ENCODE measurements around the gene LDB2. TPM values are rescaled to one million over a fixed set of nuclear protein-coding genes. Genes with fewer than 3 reads are reported as not detected.
"Not testable (repeated sequence)": the region's sequence is repeated elsewhere in the genome, so short reads cannot be mapped to it uniquely, and the experiment has no call there.

LDB2 gene
- total RNA-seq, 1 donor, result 18.8 TPM

DNA sequence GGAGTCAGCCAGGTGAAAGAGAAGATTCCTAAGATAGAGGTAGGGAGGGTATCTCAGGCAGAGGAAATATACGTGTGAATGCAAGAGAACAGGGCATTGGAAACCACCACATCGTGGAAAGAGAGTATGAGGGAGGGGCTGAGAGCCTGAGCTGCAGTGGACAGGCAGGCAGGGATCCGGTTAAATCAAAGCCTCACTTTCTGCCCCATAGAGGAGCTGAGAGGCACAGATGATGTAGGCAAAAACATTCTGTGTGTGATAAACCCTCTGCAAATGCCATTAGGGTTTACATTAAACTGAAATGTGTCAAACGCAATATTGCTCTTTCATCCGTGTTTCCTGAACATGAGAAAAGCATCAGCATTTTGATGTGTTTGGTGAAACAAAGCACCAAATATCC, 374.0 kb downstream of the LDB2 start:
- Histone ChIP-seq H3K27ac (ENCODE audit: low read depth, low read length) (no peak overlapping the region), H3K4me1 (ENCODE audit: insufficient read depth, low read length) (no peaks in the 10 kb centered on the region), H3K27me3 (ENCODE audit: insufficient read depth, low read length) (no peaks in the 10 kb centered on the region), H2AFZ (ENCODE audit: low read length) (no peak overlapping the region), H3K4me2 (ENCODE audit: insufficient read depth, low read length) (no peak overlapping the region), H3K79me2 (ENCODE audit: insufficient read depth, low read length) (no peaks in the 10 kb centered on the region), H3K4me3 (ENCODE audit: insufficient read depth, low read length) (no peak overlapping the region), H3K36me3 (ENCODE audit: insufficient read depth, low read length) (no peaks in the 10 kb centered on the region), H4K20me1 (ENCODE audit: insufficient read depth, low read length) (no peaks in the 10 kb centered on the region), H3K9me3 (ENCODE audit: low read depth, low read length) (no peaks in the 10 kb centered on the region)
- no peak for DNase-seq (ENCODE audit: insufficient read length, low spot score, missing footprints)
- no peak for TF ChIP-seq CTCF (IDR thresholded peaks at IDR 0.05; ENCODE audit: extremely low read depth, low read depth, low read length)

GRCh38 chr4:16523526-16523925, 374.9 kb downstream of the LDB2 start:
- H3K4me2 ChIP-seq (ENCODE audit: insufficient read depth, low read length); H3K4me1 ChIP-seq (ENCODE audit: insufficient read depth, low read length); H2AFZ ChIP-seq (ENCODE audit: low read length); H3K36me3 ChIP-seq (ENCODE audit: insufficient read depth, low read length); H3K79me2 ChIP-seq (ENCODE audit: insufficient read depth, low read length); DNase-seq (ENCODE audit: insufficient read length, low spot score, missing footprints); H3K9me3 ChIP-seq (ENCODE audit: low read depth, low read length); H3K4me3 ChIP-seq (ENCODE audit: insufficient read depth, low read length); H3K27ac ChIP-seq (ENCODE audit: low read depth, low read length); H3K27me3 ChIP-seq (ENCODE audit: insufficient read depth, low read length); H4K20me1 ChIP-seq (ENCODE audit: insufficient read depth, low read length): not testable (repeated sequence)

DNA sequence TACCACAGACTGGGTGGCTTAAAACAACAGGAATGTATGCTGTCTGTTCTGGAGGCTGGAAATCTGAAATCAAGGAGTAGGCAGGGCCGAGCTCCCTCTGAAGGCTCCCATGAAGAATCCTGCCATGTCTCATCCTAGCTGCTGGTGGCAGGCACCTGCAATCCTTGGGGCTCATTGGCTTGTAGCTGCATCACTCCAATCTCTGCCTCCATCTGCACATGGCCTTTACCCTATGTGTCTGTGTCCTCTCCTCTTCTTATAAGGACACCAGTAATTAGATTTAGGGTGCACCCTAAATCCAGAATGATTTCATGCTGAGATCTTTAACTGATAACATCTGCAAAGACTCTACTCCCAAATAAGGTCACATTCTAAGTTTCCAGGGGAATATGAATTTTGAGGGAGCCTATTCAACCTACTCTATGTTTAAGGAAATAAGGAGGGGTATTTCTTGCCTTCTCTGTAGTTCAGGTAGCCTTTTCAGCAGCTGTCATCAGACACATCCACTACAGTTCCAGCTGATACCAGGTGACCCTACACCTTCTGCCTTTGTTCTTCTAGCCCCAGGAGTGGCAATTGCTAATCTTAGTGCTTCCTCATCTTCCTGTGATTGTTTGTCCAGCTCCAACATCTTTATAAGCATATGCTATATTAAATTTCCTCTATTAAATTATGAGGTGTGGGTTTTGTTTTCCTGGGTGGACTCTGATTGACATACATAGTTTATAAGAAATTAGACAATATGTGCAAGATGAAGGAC, 377.1 kb downstream of the LDB2 start:
- Histone ChIP-seq H3K4me3 (ENCODE audit: insufficient read depth, low read length) (no peak overlapping the region), H3K79me2 (ENCODE audit: insufficient read depth, low read length) (no peaks in the 10 kb centered on the region)

GRCh38 chr4:16516796-16517439, 381.5 kb downstream of the LDB2 start:
- TF ChIP-seq CTCF (IDR thresholded peaks at IDR 0.05; ENCODE audit: extremely low read depth, low read depth, low read length), result peak; percentile 61
- no peak overlapping the region for H3K4me3 ChIP-seq (ENCODE audit: insufficient read depth, low read length)
- H3K9me3 ChIP-seq (ENCODE audit: low read depth, low read length), result no peaks in the 10 kb centered on the region
- H3K27ac ChIP-seq (ENCODE audit: low read depth, low read length), result no peak overlapping the region
- DNase-seq (ENCODE audit: insufficient read length, low spot score, missing footprints), result no peak
- H3K27me3 ChIP-seq (ENCODE audit: insufficient read depth, low read length), result no peaks in the 10 kb centered on the region
- no peaks in the 10 kb centered on the region for H3K36me3 ChIP-seq (ENCODE audit: insufficient read depth, low read length)
- no peaks in the 10 kb centered on the region for H4K20me1 ChIP-seq (ENCODE audit: insufficient read depth, low read length)
- no peak overlapping the region for H2AFZ ChIP-seq (ENCODE audit: low read length)
- peaks cover 3% of the 10 kb centered on the region for H3K4me1 ChIP-seq (ENCODE audit: insufficient read depth, low read length)
- no peaks in the 10 kb centered on the region for H3K79me2 ChIP-seq (ENCODE audit: insufficient read depth, low read length)
- no peak overlapping the region for H3K4me2 ChIP-seq (ENCODE audit: insufficient read depth, low read length)

More for the DNA sequence above, 377.1 kb downstream of the LDB2 start:
- H3K9me3 ChIP-seq (ENCODE audit: low read depth, low read length), result no peaks in the 10 kb centered on the region
- no peak for DNase-seq (ENCODE audit: insufficient read length, low spot score, missing footprints)
- H3K4me2 ChIP-seq (ENCODE audit: insufficient read depth, low read length), result no peak overlapping the region
- no peaks in the 10 kb centered on the region for H4K20me1 ChIP-seq (ENCODE audit: insufficient read depth, low read length)
- no peak overlapping the region for H2AFZ ChIP-seq (ENCODE audit: low read length)
- no peaks in the 10 kb centered on the region for H3K27me3 ChIP-seq (ENCODE audit: insufficient read depth, low read length)
- H3K27ac ChIP-seq (ENCODE audit: low read depth, low read length), result no peak overlapping the region
- TF ChIP-seq CTCF (IDR thresholded peaks at IDR 0.05; ENCODE audit: extremely low read depth, low read depth, low read length), result no peak
- peaks cover 3% of the 10 kb centered on the region for H3K4me1 ChIP-seq (ENCODE audit: insufficient read depth, low read length)
- no peaks in the 10 kb centered on the region for H3K36me3 ChIP-seq (ENCODE audit: insufficient read depth, low read length)

Measured in osteoblast (primary cell).